K562 (cell line): Measurements from ENCODE around the gene FOLR2.

Experiments
- BHLHE40 ChIP-seq: IDR thresholded peaks from 2 replicates; pipeline ENCODE4 v1.6.1; 2011; ENCODE audit warnings: low read length, improper control_type of control experiment
- CREM ChIP-seq: IDR thresholded peaks from 2 replicates; pipeline ENCODE4 v1.6.1; 2014; ENCODE audit warnings: antibody characterized with exemption, low read depth
- CTCF ChIP-seq, 3 experiments: IDR thresholded peaks in 2 of 3; conservative IDR thresholded peaks in 1 of 3; 2 replicates each; pipeline ENCODE4 v1.5.1; 2011 to 2012; ENCODE audit warnings: low read length in 3 of 3, mild to moderate bottlenecking in 3 of 3, control low read depth in 2 of 3, improper control_type of control experiment in 1 of 3, inconsistent platforms in 1 of 3, low read depth in 1 of 3, mixed read lengths in 1 of 3, moderate library complexity in 1 of 3; ENCODE audit not compliant: insufficient read depth in 2 of 3
- GABPB1 ChIP-seq: sonication (generic); formaldehyde crosslinking; IDR thresholded peaks from 2 replicates; pipeline ENCODE4 v1.8.0; 2022; ENCODE audit warnings: mild to moderate bottlenecking, missing genetic modification reagents
- IRF9 ChIP-seq: fragments of 450-650 bp; IDR thresholded peaks from 2 replicates; pipeline ENCODE4 v1.6.1; 2016; ENCODE audit warnings: missing biosample characterization, missing genetic modification characterization
- POLR2A ChIP-seq: fragments of 450-650 bp; conservative IDR thresholded peaks from 2 replicates; pipeline ENCODE4 v1.6.1; 2016
- SIX5 ChIP-seq, 2 experiments: IDR thresholded peaks; 2 replicates each; pipeline ENCODE4 v1.6.1; 2011; ENCODE audit warnings: low read length in 2 of 2, borderline replicate concordance in 1 of 2, low read depth in 1 of 2, mild to moderate bottlenecking in 1 of 2, moderate library complexity in 1 of 2; ENCODE audit not compliant: insufficient read depth in 1 of 2
- TCF7L2 ChIP-seq: fragments of 150-350 bp; IDR thresholded peaks from 2 replicates; pipeline ENCODE4 v1.6.1; 2016; ENCODE audit warnings: low read depth, mild to moderate bottlenecking, low read length, moderate library complexity

- no peak for TF ChIP-seq POLR2A
- TF ChIP-seq CTCF (IDR thresholded peaks at IDR 0.05 in 2 of 3, conservative IDR thresholded peaks at IDR 0.05 in 1 of 3; ENCODE audit: insufficient read depth in 2 of 3, low read depth in 1 of 3, low read length in 3 of 3), result no peak
- TF ChIP-seq IRF9, result no peak
- TF ChIP-seq CREM, result no peak
- no peak for TF ChIP-seq SIX5 (IDR thresholded peaks at IDR 0.05; ENCODE audit: borderline replicate concordance in 1 of 2, insufficient read depth in 1 of 2, low read depth in 1 of 2, low read length in 2 of 2)
- TF ChIP-seq BHLHE40, result no peak
- no peak for TF ChIP-seq GABPB1 (CRISPR knock-in tag)
- no peak for TF ChIP-seq TCF7L2
Measured at GRCh38 chr11:72195518-72196270, 20.9 kb upstream of the FOLR2 start.
